GM06990 (cell line): ENCODE measurements around the gene TBC1D22A.

Experiments
- DNase-seq: peaks from one replicate; pipeline ENCODE4 v3.0.0-alpha.2; 2011; ENCODE audit not compliant: insufficient read length; ENCODE audit errors: extremely low read depth
- H3K27me3 ChIP-seq: replicated peaks from 2 replicates; pipeline ENCODE4 v1.6.0; 2011; ENCODE audit warnings: low read length; ENCODE audit not compliant: control insufficient read depth, insufficient read depth
- H3K36me3 ChIP-seq: 2 replicates; pipeline ENCODE4 v1.5.1; 2011; ENCODE audit warnings: low read length; ENCODE audit not compliant: control insufficient read depth, insufficient read depth
- H3K4me3 ChIP-seq: replicated peaks from 2 replicates; pipeline ENCODE4 v1.5.1; 2011; ENCODE audit warnings: low read depth, mild to moderate bottlenecking, control low read depth, low read length
- CTCF ChIP-seq: IDR thresholded peaks from 2 replicates; pipeline ENCODE4 v1.5.1; 2011; ENCODE audit warnings: low read length, control low read depth, mild to moderate bottlenecking, inconsistent platforms; ENCODE audit not compliant: insufficient read depth, poor library complexity, severe bottlenecking

TBC1D22A gene

GRCh38 chr22:47034076-47034808 lies 271.8 kb downstream of the TBC1D22A start:
- Histone ChIP-seq H3K36me3 (peaks cover 19% of the 10 kb centered on the region), H3K27me3 (no peaks in the 10 kb centered on the region), H3K4me3 (no peak overlapping the region)
- no peak for TF ChIP-seq CTCF
- DNase-seq = no peak

DNA sequence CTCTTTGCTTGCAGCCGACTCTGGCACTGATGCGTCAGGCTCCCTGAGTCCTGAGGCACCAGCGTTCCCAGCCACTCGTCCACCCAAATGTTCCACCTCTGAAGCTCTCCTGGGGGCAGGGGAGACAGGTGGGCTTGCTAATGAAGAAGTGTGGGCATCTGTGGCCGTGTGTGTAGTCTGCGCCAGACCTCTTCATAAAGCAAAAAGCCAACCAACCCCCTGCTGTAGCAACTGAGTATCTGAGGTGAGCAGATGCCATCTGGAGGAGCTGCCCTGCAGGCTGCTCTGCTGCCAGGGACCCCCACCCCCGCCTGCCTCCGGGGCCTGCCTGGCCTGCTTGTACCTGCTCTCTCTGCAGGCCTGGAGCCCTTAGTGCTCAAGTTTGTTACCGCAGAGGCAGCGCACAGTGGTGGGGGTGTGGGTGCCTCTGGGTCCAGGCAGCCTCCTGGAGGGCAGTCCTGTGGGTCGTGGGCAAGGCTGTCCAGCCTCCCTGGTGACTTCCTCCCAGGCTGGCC lies 272.5 kb downstream of the TBC1D22A start:
- TF ChIP-seq CTCF = no peak
- Histone ChIP-seq H3K36me3 (peaks cover 17% of the 10 kb centered on the region), H3K4me3 (no peak overlapping the region), H3K27me3 (no peaks in the 10 kb centered on the region)
- DNase-seq = no peak

- no peak for TF ChIP-seq CTCF
- DNase-seq = no peak
- Histone ChIP-seq H3K36me3 (peaks cover 17% of the 10 kb centered on the region), H3K27me3 (no peaks in the 10 kb centered on the region), H3K4me3 (no peak overlapping the region)
These were observed 273.0 kb downstream of the TBC1D22A start for GRCh38 chr22:47035425-47035881.

GRCh38 chr22:47036352-47036751 lies 273.9 kb downstream of the TBC1D22A start:
- H3K27me3 ChIP-seq = no peaks in the 10 kb centered on the region
- DNase-seq = no peak
- H3K4me3 ChIP-seq = no peak overlapping the region
- no peak for TF ChIP-seq CTCF
- H3K36me3 ChIP-seq = peaks cover 17% of the 10 kb centered on the region

DNA sequence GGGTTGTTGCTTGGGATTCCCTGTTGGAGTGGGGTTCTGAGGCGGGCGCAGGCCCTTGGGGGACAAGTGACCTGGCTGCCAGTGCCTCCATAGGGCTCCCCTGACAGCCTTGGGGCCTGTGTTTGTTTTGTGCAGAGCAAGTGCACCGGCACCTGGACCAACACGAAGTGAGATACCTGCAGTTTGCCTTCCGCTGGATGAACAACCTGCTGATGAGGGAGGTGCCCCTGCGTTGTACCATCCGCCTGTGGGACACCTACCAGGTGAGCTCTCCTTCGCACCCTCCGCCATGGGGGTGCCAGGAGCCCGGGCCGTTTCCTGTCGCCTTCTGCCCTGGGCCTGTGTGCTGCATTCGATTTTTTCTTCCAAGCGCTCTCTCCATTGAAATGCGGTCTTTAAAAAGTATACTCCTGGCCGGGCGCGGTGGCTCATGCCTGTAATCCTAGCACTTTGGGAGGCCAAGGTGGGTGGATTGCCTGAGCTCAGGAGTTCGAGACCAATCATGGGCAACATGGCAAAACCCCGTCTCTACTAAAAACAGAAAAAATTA lies 274.6 kb downstream of the TBC1D22A start:
- no peaks in the 10 kb centered on the region for H3K27me3 ChIP-seq
- no peak for DNase-seq
- TF ChIP-seq CTCF = no peak

More for the DNA sequence above, 274.6 kb downstream of the TBC1D22A start:
- Histone ChIP-seq H3K4me3 (no peak overlapping the region), H3K36me3 (peaks cover 17% of the 10 kb centered on the region)
